Hematopoietic multipotent progenitor cell treated with erythropoietin and hydrocortisone succinate and interleukin-3 and kit ligand, for 15 days (in vitro differentiated cells): ENCODE measurements around the gene DNMBP.

Experiments
- DNase-seq: peaks from one replicate; pipeline ENCODE4 v3.0.0-alpha.2; 2015; ENCODE audit warnings: low spot score

DNMBP gene

GRCh38 chr10:100009793-100010676 lies at the start of gene DNMBP:
Gene DNMBP, minus strand, starts transcription at chr10:100009947. Its CDS starts 37,823 bp downstream, at chr10:99972124.
- peak; percentile 73 for DNase-seq

GRCh38 chr10:100057948-100058347 lies 48.2 kb upstream of the DNMBP start:
- no peak for DNase-seq

GRCh38 chr10:100053686-100054460 lies 44.1 kb upstream of the DNMBP start:
- no peak for DNase-seq

GRCh38 chr10:100046021-100046486 lies 36.3 kb upstream of the DNMBP start:
- DNase-seq = peak; percentile 67

- DNase-seq = no peak
These were observed 35.8 kb upstream of the DNMBP start for GRCh38 chr10:100045592-100045991.

- DNase-seq = no peak
These were observed 34.0 kb upstream of the DNMBP start for GRCh38 chr10:100043796-100044195.

- no peak for DNase-seq
These were observed 33.6 kb upstream of the DNMBP start for GRCh38 chr10:100043344-100043743.

GRCh38 chr10:100041306-100042002 lies 31.7 kb upstream of the DNMBP start:
- no peak for DNase-seq

- DNase-seq = no peak
These were observed 28.9 kb upstream of the DNMBP start for GRCh38 chr10:100038561-100039071.

GRCh38 chr10:100037758-100038315 lies 28.1 kb upstream of the DNMBP start:
- no peak for DNase-seq

GRCh38 chr10:100036850-100037249 lies 27.1 kb upstream of the DNMBP start:
- no peak for DNase-seq

- DNase-seq = no peak
These were observed 24.1 kb upstream of the DNMBP start for GRCh38 chr10:100033766-100034418.

GRCh38 chr10:100027416-100027815 lies 17.7 kb upstream of the DNMBP start:
- no peak for DNase-seq

GRCh38 chr10:100025576-100025975 lies 15.8 kb upstream of the DNMBP start:
- DNase-seq = no peak

- DNase-seq = no peak
These were observed 15.0 kb upstream of the DNMBP start for GRCh38 chr10:100024748-100025147.

GRCh38 chr10:100022403-100022802 lies 12.7 kb upstream of the DNMBP start:
- no peak for DNase-seq

- no peak for DNase-seq
These were observed 11.6 kb upstream of the DNMBP start for GRCh38 chr10:100021322-100021721.

- no peak for DNase-seq
These were observed 11.1 kb upstream of the DNMBP start for GRCh38 chr10:100020886-100021253.

GRCh38 chr10:100020142-100020885 lies 10.6 kb upstream of the DNMBP start:
- no peak for DNase-seq

GRCh38 chr10:100019787-100020141 lies 10.0 kb upstream of the DNMBP start:
- no peak for DNase-seq
